Glomerular endothelial cell (primary cell): ENCODE data around the gene AFAP1L2. TPM values are rescaled to one million over a fixed set of nuclear protein-coding genes. Genes with fewer than 3 reads are reported as not detected.

Experiments used
- DNase-seq: peaks from one replicate; pipeline ENCODE4 v3.0.0-alpha.2; 2011; ENCODE audit warnings: low read depth, low spot score; ENCODE audit errors: extremely low read depth
- total RNA-seq: library from RNA; depleted of rRNA; stranded (reverse); fragments of >200 nt; gene quantifications from 2 replicates; pipeline ENCODE4 v1.2.3, GENCODE V29; 2015

Gene AFAP1L2
- total RNA-seq, 1 donor from 2014 or later, result 3.4 TPM

DNA sequence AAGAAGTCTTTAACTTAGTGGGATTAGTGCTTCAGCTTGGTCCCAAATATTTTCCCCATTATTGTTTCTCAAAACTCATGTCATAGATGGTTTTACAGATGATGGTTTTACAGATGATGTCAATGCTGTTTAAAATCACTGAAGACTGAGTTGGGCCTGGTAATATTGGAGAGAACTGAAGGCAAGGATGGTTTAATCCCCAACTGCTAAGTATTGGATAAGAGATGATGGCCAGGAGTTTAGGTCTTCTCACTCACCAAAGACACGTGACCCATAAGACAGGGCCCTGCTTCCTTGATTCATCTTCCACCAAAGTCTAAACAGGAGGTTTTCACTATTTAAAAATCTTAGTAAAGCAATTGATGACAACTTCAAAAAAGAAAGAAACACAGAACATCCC, 108.9 kb downstream of the AFAP1L2 start:
- DNase-seq, result no peak

DNA sequence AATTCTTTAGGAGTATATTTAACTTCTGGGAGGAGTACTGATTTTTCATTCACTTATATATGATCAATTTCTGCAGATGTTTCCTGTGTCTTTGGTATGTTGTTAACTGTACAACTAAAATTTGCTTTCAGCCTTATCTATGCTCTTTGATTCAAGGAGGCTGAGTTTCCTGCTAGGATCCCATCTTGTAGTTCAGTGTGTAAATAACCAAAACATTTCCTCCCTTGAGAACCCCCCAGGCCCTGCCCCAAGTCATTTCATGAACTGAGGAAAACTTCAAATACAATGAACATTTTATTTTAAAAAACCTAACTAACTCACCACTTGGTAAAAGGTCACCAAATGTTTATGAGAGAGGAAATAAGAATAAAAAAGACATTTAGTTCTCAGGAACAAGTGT, 109.8 kb downstream of the AFAP1L2 start:
- DNase-seq, result no peak

DNA sequence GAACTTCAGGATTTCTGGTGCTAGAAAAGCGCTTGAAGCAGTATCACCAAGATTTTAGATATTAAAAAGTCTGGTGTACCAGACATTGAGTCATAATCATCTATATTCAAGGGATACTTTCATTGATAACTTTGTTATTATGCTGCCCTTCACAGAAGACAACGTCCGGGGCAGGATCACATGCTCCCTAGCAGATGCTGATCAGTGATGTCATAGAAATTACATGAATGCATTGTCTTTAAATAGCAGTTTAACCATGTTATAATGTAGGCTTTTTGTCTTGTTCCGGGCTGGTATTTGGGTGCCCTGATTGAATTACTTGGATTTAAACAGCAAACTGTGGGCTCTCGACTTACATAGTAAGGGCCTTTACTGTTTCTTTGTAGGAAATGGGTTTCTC, 111.2 kb downstream of the AFAP1L2 start:
- no peak for DNase-seq

DNA sequence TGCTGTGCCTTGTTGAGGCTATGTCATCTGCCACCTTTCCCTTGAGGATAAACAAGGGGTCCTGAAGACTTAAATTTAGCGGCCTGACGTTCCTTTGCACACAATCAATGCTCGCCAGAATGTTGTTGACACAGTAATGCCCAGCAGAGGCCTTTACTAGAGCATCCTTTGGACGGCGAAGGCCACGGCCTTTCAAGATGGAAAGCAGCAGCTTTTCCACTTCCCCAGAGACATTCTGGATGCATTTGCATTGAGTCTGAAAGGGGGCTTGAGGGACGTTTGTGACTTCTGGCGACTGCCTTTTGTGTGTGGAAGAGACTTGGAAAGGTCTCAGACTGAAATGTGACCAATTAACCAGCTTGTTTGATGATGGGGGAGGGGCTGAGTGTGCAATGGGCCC, 112.8 kb downstream of the AFAP1L2 start:
- DNase-seq, result no peak

DNA sequence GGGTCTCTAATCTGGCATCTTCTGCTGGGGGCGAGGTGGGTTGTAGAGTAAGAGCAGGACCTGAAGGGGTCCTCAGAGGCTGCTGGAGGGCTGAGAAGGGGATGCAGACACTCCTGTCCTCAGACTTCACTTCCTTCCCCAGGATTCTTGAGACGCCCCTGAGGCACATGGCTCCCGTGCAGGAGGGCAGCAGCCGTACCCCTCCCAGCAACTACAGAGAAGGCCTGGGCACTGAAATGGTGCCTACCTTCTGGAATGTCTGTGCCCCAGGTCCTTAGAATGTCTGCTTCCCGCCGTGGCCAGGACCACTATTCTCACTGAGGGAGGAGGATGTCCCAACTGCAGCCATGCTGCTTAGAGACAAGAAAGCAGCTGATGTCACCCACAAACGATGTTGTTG, 113.2 kb downstream of the AFAP1L2 start:
- no peak for DNase-seq

DNA sequence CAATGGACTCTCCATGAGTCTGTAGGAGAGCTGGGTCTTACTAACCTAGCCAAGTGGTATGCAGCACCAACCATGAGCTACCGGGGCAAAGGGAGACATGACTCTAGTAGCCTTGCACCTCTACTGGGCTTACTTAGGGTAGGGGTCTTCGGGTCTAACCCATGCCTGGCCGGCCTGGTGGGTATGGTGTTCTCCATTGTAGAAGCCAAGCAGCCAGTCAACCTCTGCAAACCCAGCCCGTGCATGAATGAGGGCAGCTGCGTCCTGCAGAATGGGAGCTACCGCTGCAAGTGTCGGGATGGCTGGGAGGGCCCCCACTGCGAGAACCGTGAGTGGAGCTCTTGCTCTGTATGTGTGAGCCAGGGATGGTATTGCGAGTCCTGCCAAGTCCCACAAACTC, 114.3 kb downstream of the AFAP1L2 start:
- DNase-seq, result no peak

DNA sequence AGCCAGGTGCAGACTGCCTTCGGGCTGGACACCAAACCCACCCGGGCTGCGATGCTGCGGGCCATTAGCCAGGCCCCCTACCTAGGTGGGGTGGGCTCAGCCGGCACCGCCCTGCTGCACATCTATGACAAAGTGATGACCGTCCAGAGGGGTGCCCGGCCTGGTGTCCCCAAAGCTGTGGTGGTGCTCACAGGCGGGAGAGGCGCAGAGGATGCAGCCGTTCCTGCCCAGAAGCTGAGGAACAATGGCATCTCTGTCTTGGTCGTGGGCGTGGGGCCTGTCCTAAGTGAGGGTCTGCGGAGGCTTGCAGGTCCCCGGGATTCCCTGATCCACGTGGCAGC, 115.2 kb downstream of the AFAP1L2 start:
- no peak for DNase-seq

DNA sequence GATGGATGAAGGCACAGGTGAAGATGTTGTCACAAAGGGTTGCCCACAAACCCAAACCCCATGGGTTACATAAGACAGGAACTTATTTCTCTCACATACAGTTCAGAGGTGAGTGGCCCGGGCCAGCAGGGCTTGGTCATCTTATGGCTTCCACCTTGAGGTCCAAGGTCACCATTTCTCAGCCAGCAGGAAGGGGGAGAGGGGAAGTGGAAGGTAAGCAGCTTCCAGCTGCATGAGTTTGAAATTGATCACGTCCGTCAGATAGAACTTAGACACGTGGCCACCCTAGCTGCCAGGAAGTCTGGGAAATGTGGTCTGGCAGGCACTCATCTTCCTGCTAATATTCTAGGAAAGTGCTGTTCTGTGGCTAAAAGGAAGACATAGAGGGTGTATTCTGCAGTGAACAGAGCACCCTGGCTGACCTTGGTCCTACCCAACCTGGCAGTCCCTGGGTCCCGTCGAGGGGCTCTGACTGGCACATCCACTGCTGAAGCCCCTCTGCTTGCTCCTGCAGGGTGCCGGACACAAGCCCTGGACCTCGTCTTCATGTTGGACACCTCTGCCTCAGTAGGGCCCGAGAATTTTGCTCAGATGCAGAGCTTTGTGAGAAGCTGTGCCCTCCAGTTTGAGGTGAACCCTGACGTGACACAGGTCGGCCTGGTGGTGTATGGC, 115.7 kb downstream of the AFAP1L2 start:
- no peak for DNase-seq

DNA sequence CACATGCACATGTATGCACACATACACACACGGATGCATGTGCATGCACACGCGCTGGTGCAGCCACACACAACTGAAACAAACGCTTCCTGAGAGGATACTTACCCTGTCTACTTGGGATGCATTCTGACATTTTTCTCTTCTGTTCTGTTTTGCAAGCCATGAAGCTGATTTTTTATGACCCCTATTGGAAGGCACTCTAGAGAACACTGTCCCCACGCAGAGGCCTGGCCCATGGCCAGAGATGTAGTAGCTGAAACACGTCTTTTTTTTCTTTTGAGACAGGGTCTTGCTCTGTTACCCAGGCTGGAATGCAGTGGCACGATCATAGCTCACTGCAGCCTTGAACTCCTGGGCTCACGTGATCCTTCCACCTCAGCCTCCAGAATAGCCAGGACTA, 117.4 kb downstream of the AFAP1L2 start:
- DNase-seq, result no peak

DNA sequence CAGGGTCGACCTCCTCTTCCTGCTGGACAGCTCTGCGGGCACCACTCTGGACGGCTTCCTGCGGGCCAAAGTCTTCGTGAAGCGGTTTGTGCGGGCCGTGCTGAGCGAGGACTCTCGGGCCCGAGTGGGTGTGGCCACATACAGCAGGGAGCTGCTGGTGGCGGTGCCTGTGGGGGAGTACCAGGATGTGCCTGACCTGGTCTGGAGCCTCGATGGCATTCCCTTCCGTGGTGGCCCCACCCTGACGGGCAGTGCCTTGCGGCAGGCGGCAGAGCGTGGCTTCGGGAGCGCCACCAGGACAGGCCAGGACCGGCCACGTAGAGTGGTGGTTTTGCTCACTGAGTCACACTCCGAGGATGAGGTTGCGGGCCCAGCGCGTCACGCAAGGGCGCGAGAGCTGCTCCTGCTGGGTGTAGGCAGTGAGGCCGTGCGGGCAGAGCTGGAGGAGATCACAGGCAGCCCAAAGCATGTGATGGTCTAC, 118.3 kb downstream of the AFAP1L2 start:
- DNase-seq, result no peak

DNA sequence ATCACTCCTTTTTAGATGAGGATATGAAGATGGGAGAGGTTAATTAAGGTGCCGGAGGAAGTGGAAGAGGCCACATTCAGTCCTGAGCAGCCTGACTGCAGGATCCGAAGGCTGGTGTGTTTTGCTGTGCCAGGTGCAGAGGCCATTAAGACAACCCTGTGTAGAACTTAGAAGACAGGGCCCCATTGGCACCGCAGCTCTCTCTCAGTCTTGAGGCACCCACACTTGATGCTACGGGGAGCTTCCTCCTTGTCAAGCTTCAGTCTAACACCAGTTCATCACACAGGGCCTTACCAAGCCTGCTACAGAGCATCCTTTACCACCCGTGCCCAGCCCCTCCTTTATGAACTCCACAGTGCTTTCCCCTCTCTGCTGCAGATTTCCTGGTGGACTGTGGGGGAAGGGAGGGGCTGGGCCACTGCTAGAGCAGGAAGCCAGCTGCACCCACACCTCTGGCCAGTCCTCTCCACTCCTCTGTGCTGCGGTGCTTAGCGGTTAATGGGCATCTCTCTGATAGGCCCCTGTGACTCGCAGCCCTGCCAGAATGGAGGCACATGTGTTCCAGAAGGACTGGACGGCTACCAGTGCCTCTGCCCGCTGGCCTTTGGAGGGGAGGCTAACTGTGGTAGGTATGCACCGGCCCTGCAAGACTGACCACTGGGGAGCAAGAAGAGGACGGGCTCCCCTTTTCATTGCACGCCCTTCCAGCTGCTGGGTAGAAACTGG, 119.8 kb downstream of the AFAP1L2 start:
- DNase-seq, result no peak

DNA sequence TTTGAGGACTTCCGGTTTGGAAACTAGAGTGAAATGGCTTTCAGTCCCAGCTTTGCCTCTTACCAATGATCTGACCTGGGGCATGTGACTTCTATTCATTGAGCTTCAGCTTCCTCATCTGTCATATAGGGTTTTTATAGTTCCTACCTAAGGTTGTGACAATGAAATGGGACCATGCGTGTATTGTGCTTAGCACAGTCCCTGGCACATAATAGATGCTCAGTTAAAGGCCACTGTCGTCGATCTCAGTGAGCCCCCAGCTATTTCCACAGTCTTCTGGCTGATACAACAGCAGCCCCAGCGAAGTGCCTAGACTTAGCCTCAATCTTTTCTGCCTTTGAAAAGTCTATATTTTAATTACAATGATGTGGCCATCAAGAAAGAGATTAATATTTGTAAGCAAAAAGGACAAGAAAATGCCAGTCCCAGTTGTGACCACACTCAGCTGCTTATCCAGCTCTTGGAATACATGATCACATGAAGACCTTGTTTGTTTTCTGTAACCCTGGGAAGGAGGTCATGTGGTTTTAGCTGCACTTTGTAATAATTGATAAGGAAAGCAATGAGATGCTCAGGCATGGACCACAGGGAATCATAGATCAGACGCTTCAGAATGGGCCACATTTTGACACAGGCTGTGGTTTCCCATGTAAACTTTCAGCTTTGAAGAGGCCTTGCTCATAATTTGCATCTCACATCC, 120.6 kb downstream of the AFAP1L2 start:
- DNase-seq, result no peak

DNA sequence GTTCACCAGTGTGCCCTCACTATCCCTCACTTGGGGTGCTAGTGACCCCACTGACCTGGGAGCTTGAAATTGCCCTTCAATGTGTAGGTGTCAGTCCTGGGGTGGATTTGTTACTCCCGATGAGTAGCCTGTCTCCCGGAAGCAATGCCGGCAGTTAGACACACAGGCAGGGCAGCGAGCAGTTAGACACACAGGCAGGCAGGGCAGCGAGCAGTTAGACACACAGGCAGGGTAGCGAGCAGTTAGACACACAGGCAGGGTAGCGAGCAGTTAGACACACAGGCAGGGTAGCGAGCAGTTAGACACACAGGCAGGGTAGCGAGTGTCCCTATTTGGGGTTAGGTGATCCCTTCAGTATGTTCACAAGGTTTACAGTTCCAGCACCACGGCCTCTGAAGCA, 121.2 kb downstream of the AFAP1L2 start:
- DNase-seq, result no peak

DNA sequence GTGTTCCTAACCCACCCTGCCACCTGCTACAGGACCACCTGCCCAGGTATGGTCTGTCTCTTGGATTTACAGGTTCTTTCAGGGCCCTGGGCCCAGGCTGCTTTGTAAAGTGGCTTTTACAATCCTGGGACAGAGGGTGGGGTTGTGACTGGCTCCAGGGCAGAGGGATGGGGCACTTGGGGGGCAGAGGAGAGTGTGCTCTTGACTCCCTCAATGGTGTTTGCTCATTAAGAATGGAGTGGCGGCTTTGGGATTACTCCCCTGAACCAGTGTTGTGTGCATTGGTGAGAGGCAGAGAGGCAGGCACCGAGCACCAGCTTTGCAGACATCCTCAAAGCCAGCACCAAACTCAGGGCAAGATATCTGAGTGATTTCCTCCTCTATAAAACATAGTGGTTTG, 121.8 kb downstream of the AFAP1L2 start:
- DNase-seq, result no peak

DNA sequence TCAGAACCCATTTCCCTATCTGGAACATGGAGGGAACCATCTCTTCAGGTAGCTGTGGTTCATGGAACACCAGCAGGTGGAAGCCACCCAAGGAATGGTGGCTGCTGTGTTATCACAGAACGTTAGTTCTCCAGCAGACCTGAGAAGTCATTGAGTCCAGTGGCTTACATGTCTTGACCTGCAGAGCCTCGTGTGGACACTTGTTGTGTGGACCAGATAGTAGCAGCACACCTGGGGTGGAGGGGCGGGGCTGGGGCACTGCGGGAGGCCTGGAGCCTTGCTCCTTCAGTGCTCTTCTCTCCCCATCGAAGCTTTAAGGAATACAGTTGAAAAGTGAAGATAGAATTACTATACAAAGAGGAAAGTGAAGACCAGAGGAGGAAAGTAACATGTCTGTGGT, 122.8 kb downstream of the AFAP1L2 start:
- no peak for DNase-seq

DNA sequence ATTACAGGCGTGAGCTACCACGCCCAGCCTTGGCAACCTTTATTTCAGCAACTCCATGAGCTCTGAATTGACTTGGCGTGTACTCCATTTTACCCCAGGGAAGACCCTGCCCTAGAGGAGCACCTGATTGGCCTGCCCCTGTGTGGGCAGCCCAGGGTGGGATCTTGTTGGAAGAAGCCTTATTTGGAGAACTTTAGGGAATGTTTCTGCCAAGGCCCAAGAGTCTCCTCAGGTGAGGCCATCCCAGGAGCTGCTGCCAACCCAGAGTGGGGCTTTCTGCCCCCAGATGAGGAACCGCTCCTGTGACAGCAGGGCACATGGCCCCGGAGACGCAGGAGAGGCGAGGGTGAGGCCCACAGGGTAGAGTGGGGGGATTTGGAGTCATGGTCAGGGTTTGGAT, 123.3 kb downstream of the AFAP1L2 start:
- DNase-seq, result no peak

DNA sequence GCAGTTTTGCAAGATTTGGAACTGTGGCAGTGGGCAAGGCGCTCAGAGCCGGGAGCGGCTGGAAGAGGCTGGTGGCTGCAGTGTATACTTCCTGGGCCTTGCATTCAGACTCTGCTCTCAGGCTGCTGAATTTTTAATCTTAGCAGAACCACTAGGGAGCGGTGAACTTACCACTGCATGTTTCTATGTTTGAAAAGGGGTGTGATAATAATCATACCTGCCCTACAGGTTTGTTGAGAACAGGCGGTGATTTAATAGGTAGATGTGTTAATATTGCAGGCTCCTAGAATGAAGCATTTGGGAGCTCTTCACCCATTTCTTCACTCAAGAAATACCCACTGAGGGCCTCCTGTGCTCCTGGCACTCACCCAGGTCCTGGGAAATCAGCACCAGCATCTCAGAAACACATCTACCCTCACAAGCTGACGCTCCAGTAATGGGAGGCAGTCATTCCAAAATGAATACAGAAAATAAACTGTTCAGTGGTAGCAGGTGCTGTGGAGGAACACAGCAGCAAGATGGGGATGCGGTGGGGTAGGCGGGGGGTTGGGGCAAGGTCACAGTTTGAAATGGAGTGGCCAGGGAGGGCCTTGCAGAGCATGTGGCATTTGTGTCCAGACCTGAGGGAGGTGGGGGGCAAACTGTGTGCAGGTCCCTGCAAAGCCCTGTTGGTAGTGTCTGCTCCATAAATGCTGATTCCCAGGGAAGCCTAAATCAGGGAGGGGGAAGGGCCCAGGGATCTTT, 124.2 kb downstream of the AFAP1L2 start:
- DNase-seq, result no peak

DNA sequence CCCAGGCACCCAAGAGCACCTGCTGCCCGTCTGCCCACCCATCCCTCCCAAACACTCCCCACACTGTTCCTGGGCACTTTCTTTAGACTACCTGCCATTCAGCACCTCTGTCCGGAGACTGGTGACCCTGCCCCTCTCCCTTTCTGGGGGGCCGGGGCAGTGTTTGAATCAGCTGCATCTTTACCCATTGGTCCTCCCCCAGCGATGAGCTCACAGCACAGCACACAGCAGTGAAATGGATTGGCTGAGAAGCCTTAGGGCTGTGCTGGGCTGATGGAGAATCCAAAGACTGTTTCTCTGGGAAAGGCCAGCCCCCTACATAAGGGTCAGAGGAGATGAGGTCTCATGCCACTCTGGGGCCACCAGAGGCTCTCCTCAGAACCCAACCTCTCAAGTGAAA, 125.0 kb downstream of the AFAP1L2 start:
- DNase-seq, result no peak

DNA sequence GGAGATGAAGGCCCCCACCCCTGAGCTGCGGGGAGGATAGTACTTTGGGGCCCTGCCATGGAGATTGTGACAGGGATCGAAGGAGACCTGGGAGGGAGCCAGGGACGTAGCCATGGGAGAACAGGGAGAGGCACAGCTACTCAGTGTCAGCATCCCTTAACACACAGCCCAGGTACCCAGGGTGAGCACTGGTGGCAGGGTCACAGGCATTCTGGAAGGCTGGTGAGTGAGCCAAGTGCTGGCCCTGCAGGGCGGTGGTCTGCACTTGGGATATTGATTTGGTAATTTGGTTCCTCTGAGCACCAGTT, 125.5 kb downstream of the AFAP1L2 start:
- no peak for DNase-seq

DNA sequence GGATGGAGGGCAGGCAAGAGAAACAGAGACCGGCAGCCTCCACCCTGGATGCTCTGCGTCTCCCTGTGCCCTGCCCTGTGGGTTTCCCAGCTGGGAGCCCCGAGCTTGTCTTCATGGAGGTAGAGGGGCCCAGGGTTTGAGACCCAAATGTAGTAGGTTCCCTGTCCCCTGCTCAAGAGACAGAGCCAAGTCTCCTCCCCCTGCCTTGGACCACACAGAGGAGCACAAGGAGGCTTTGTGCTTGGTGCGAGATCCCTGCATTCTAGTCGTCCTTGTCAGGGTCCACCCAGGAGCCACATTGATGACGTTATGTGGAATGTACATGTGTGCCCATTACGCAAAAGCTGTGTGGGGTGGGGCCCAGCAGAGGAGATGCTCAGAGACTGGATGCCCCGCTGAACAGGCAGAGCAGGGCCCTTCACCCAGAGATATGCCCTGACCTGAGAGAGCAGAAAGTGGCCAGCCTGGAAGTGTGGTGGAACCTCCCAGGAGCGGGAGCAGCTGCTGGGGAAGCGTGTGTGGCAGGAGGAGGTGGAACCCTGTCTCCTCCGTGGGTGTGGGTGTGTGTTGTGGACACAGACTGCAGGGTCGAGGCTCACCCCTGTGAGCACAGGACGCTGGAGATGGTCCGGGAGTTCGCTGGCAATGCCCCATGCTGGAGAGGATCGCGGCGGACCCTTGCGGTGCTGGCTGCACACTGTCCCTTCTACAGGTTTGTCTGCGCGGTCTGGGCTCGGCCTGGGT, 126.0 kb downstream of the AFAP1L2 start:
- no peak for DNase-seq

DNA sequence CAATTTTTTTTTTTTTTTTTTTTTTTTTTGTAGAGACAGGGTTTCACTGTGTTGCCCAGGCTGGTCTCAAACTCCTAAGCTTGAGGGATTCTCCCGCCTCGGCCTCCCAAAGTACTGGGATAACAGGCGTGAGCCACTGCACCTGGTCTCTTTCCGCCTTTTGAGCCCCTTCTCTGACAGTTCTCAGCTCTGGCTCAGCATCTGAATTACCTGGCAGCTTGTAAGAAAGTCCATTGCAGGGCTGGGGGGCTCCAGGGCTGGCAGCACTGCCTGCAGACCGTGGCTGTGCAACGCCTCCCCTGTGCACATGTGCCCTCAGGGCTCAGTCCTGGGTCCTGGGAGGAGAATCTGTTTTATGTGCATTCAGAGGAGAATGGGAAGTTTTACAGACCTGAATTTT, 127.6 kb downstream of the AFAP1L2 start:
- no peak for DNase-seq
